K562 (cell line): Measurements from ENCODE around the gene TRAK1. TPM values are rescaled to one million over a fixed set of nuclear protein-coding genes. Genes with fewer than 3 reads are reported as not detected.

ENCODE experiments used
- COPS2 ChIP-seq: fragments of 450-650 bp; conservative IDR thresholded peaks from 2 replicates; pipeline ENCODE4 v1.6.1; 2016; ENCODE audit warnings: mild to moderate bottlenecking, moderate library complexity
- ILK ChIP-seq: fragments of 450-650 bp; IDR thresholded peaks from 2 replicates; pipeline ENCODE4 v1.6.1; 2016; ENCODE audit warnings: missing genetic modification characterization, low read depth, mild to moderate bottlenecking, missing compliant biosample characterization, moderate library complexity, borderline replicate concordance
- JUND ChIP-seq, 2 experiments: IDR thresholded peaks; 2 replicates in 1 of 2; 3 replicates in 1 of 2; pipeline ENCODE4 v1.6.1; 2011; ENCODE audit warnings: borderline replicate concordance in 2 of 2, low read depth in 2 of 2, low read length in 2 of 2, improper control_type of control experiment in 1 of 2, missing biosample characterization in 1 of 2, missing genetic modification characterization in 1 of 2, missing genetic modification reagents in 1 of 2
- KLF10 ChIP-seq: fragments of 250-450 bp; sonication (Bioruptor Pico); IDR thresholded peaks from 2 replicates; pipeline ENCODE4 v1.6.1; 2021; ENCODE audit warnings: matching md5 sums
- MCM5 ChIP-seq: fragments of 450-650 bp; IDR thresholded peaks from 2 replicates; pipeline ENCODE4 v1.6.1; 2016; ENCODE audit warnings: low read depth
- NFYB ChIP-seq: IDR thresholded peaks from 2 replicates; pipeline ENCODE4 v1.6.1; 2011; ENCODE audit warnings: mild to moderate bottlenecking, moderate library complexity; ENCODE audit not compliant: insufficient read length; ENCODE audit errors: extremely low read depth
- PRMT5 ChIP-seq: sonication (generic); formaldehyde crosslinking; IDR thresholded peaks from 2 replicates; pipeline ENCODE4 v1.5.0; 2020; ENCODE audit warnings: missing genetic modification reagents
- SFPQ ChIP-seq: fragments of 200-400 bp; formaldehyde crosslinking; IDR thresholded peaks from 2 replicates; pipeline ENCODE4 v1.6.1; 2017; ENCODE audit warnings: mild to moderate bottlenecking, low read depth, low read length, moderate library complexity
- SMARCB1 ChIP-seq: IDR thresholded peaks from 2 replicates; pipeline ENCODE4 v1.6.1; 2011; ENCODE audit warnings: improper control_type of control experiment, low read depth; ENCODE audit not compliant: insufficient read length
- SMC3 ChIP-seq: conservative IDR thresholded peaks from 2 replicates; pipeline ENCODE4 v1.6.1; 2011; ENCODE audit warnings: low read depth, low read length, improper control_type of control experiment; ENCODE audit not compliant: insufficient read depth
- SRSF7 ChIP-seq: fragments of 200-400 bp; formaldehyde crosslinking; optimal IDR thresholded peaks from 2 replicates; pipeline ENCODE3; 2017; ENCODE audit warnings: mild to moderate bottlenecking, low read depth, low read length
- ZNF239 ChIP-seq: fragments of 250-450 bp; sonication (Bioruptor Pico); IDR thresholded peaks from 2 replicates; pipeline ENCODE4 v1.4.0; 2020; ENCODE audit warnings: mild to moderate bottlenecking
- polyA plus RNA-seq, 8 experiments: library from polyadenylated mRNA; depleted of rRNA in 4 of 8; stranded (reverse) in 5 of 8; unstranded in 3 of 8; fragments of >200 nt; fragmentation: Nextera tagmentation in 2 of 8; fragmentation: Illumina TruSeq in 1 of 8; extraction: Ambion mirVana in 2 of 8; extraction: Trizol in 1 of 8; gene quantifications; 2 replicates each; pipeline versions ENCODE4 v1.2.1 to v1.2.3, GENCODE V29; 2011 to 2014; ENCODE audit warnings: inconsistent platforms in 1 of 8, missing spikeins in 1 of 8
- total RNA-seq, 7 experiments: library from RNA; depleted of rRNA in 6 of 7; stranded (reverse); fragments of >200 nt in 6 of 7; fragmentation: Illumina TruSeq in 2 of 7; extraction: Trizol in 2 of 7; gene quantifications; 2 replicates each; pipeline versions ENCODE4 v1.2.1 to v1.2.3, GENCODE V29; 2011 to 2021; ENCODE audit warnings: low replicate concordance in 1 of 7
- TF ChIP-seq, protein P1 (sequence below), 2 experiments: fragments of 450-650 bp; formaldehyde crosslinking in 1 of 2; IDR thresholded peaks; 2 replicates each; pipeline versions ENCODE4 v1.4.0 to v1.6.1; 2014 to 2020; ENCODE audit warnings: mild to moderate bottlenecking in 2 of 2, borderline replicate concordance in 1 of 2, low read depth in 1 of 2

TRAK1 gene
- total and polyA plus RNA-seq, 9 of the 15 experiments (the other 6 are each of a cell fraction or from before 2014, with no cell fraction given), result 5.3 to 28.5 (median 17.5) TPM

- TF ChIP-seq, protein P1, sequence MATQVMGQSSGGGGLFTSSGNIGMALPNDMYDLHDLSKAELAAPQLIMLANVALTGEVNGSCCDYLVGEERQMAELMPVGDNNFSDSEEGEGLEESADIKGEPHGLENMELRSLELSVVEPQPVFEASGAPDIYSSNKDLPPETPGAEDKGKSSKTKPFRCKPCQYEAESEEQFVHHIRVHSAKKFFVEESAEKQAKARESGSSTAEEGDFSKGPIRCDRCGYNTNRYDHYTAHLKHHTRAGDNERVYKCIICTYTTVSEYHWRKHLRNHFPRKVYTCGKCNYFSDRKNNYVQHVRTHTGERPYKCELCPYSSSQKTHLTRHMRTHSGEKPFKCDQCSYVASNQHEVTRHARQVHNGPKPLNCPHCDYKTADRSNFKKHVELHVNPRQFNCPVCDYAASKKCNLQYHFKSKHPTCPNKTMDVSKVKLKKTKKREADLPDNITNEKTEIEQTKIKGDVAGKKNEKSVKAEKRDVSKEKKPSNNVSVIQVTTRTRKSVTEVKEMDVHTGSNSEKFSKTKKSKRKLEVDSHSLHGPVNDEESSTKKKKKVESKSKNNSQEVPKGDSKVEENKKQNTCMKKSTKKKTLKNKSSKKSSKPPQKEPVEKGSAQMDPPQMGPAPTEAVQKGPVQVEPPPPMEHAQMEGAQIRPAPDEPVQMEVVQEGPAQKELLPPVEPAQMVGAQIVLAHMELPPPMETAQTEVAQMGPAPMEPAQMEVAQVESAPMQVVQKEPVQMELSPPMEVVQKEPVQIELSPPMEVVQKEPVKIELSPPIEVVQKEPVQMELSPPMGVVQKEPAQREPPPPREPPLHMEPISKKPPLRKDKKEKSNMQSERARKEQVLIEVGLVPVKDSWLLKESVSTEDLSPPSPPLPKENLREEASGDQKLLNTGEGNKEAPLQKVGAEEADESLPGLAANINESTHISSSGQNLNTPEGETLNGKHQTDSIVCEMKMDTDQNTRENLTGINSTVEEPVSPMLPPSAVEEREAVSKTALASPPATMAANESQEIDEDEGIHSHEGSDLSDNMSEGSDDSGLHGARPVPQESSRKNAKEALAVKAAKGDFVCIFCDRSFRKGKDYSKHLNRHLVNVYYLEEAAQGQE (IDR thresholded peaks at IDR 0.05; ENCODE audit: borderline replicate concordance), result no peak
- TF ChIP-seq, protein P1 (CRISPR knock-in tag; IDR thresholded peaks at IDR 0.05; ENCODE audit: low read depth), result no peak
- TF ChIP-seq SMARCB1 (no peak), COPS2 (no peak), PRMT5 (CRISPR knock-in tag) (no peak), SMC3 (no peak), SRSF7 (no peak), ZNF239 (no peak), NFYB (no peak), ILK (tag) (no peak), KLF10 (CRISPR knock-in tag) (no peak), SFPQ (no peak), JUND (IDR thresholded peaks at IDR 0.05; ENCODE audit: borderline replicate concordance, low read depth, low read length) (no peak), JUND (tag; IDR thresholded peaks at IDR 0.05; ENCODE audit: borderline replicate concordance, low read depth, low read length) (no peak), MCM5 (no peak)
- TF ChIP-seq, all 486 proteins: peak for 0
These were observed 52.3 kb downstream of the TRAK1 start (continued) for GRCh38 chr3:42143440-42143839.
